Activated T-cell treated with anti-CD3 and anti-CD28 coated beads, Interleukin-2, amount 50 U/mL, for 48 hours (primary cell): ENCODE measurements around the gene TGM5.
"Not testable (repeated sequence)": the region's sequence is repeated elsewhere in the genome, so short reads cannot be mapped to it uniquely, and the experiment has no call there.

Experiments used
- DNase-seq, 2 experiments: peaks; one replicate each; pipeline ENCODE4 v3.0.0-alpha.2; 2020

Gene TGM5

GRCh38 chr15:43266834-43267233, at the start of gene TGM5:
Gene TGM5 (minus strand): TSS chr15:43266928. CDS start chr15:43266849, 79 bp downstream.
- peak in 1 of 2 experiments; percentile 6 for DNase-seq

GRCh38 chr15:43314171-43314570, 47.4 kb upstream of the TGM5 start:
- DNase-seq: no peak

GRCh38 chr15:43312378-43312777, 45.6 kb upstream of the TGM5 start:
- DNase-seq: no peak

GRCh38 chr15:43302205-43302817, 35.6 kb upstream of the TGM5 start, which contains the start of gene TGM7:
Gene TGM7 (minus strand): TSS chr15:43302255.
- no peak for DNase-seq

- DNase-seq: no peak
These were observed 33.2 kb upstream of the TGM5 start for GRCh38 chr15:43299884-43300283.

- DNase-seq: no peak
These were observed 32.7 kb upstream of the TGM5 start for GRCh38 chr15:43299411-43299810.

- DNase-seq: no peak
These were observed 27.5 kb upstream of the TGM5 start for GRCh38 chr15:43294091-43294706.

GRCh38 chr15:43293432-43293831, 26.7 kb upstream of the TGM5 start:
- DNase-seq: no peak

- DNase-seq: no peak
These were observed 25.8 kb upstream of the TGM5 start for GRCh38 chr15:43292375-43293078.

- DNase-seq: not testable (repeated sequence)
These were observed 22.9 kb upstream of the TGM5 start for GRCh38 chr15:43289656-43290055.

- DNase-seq: no peak
These were observed 20.5 kb upstream of the TGM5 start for GRCh38 chr15:43287254-43287653.

GRCh38 chr15:43286074-43286473, 19.3 kb upstream of the TGM5 start:
- no peak for DNase-seq

- peak; percentile 55 to 63 for DNase-seq
These were observed 18.9 kb upstream of the TGM5 start for GRCh38 chr15:43285609-43286037.

GRCh38 chr15:43283526-43283925, 16.8 kb upstream of the TGM5 start:
- DNase-seq: no peak

- DNase-seq: no peak
These were observed 15.3 kb upstream of the TGM5 start for GRCh38 chr15:43281926-43282602.

- no peak for DNase-seq
These were observed 14.3 kb upstream of the TGM5 start for GRCh38 chr15:43280996-43281395.

GRCh38 chr15:43279496-43279895, 12.8 kb upstream of the TGM5 start:
- DNase-seq: no peak

- DNase-seq: no peak
These were observed 12.1 kb upstream of the TGM5 start for GRCh38 chr15:43278869-43279268.

- DNase-seq: no peak
These were observed 11.2 kb upstream of the TGM5 start for GRCh38 chr15:43277901-43278300.

- DNase-seq: no peak
These were observed 10.6 kb upstream of the TGM5 start for GRCh38 chr15:43277231-43277823.

- no peak for DNase-seq
These were observed 10.0 kb upstream of the TGM5 start for GRCh38 chr15:43276563-43277200.

- no peak for DNase-seq
These were observed 9.2 kb upstream of the TGM5 start for GRCh38 chr15:43275740-43276562.
